ENCODE results near the gene RBM33. TPM values are rescaled to one million over a fixed set of nuclear protein-coding genes. Genes with fewer than 3 reads are reported as not detected.

RBM33 gene
- total RNA-seq, 1 experiment from 2014 or later, result 61.1 TPM

DNA sequence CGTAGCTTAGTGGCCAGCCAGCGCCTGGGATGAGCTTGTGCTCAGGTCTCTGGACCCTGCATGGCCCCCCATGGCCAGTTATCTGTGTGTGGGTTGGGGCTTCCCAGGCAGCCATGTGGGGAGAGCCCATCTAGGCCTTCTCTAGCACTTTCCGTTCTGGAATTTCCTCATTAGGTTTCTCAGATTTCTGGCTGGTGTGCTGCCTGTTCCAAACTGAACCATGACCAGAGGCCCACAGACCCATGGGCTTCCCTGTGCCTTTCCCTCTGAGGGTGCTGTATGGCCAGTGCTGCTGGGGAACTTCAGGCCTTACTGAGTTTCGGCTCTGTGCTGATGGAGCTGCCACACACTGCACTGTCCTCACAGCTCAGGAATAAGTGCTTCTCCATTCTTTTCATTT, 117.6 kb downstream of the RBM33 start:
- no peak overlapping the region for H3K27ac ChIP-seq (ENCODE audit: low read length)
- H3K4me3 ChIP-seq (ENCODE audit: low read depth in 2 of 2, low read length in 2 of 2), result no peak overlapping the region
- H3K36me3 ChIP-seq (ENCODE audit: control insufficient read depth, insufficient read depth, low read length), result peaks cover 11% of the 10 kb centered on the region; the same call in 1 of the 2 replicates
- intact Hi-C loops (cut with micrococcal nuclease; ENCODE audit: unreplicated experiment) (no loop called here), in situ Hi-C loops (cut with HindIII; ENCODE audit: low pct_unique_long_range_greater_than_20kb, low sequenced_read_pairs) (no loop called here)
- no peaks in the 10 kb centered on the region for H3K27me3 ChIP-seq (ENCODE audit: control insufficient read depth, insufficient read depth, low read length)
- no peaks in the 10 kb centered on the region for H3K9me3 ChIP-seq (ENCODE audit: control insufficient read depth, insufficient read depth, low read depth, low read length)
- CTCF ChIA-PET, result no interaction called here
- no peaks in the 10 kb centered on the region for H3K4me1 ChIP-seq (ENCODE audit: control insufficient read depth, insufficient read depth, low read length)
- DNase-seq (ENCODE audit: low read depth, low spot score), result no peak
- no peak for ATAC-seq
- POLR2A ChIA-PET, result no interaction called here
- TF ChIP-seq SIN3A (IDR thresholded peaks at IDR 0.05; ENCODE audit: borderline replicate concordance, insufficient read depth, low read depth, low read length) (no peak), POLR2AphosphoS5 (IDR thresholded peaks at IDR 0.05; ENCODE audit: low read depth, low read length) (no peak), TCF7L2 (IDR thresholded peaks at IDR 0.05; ENCODE audit: low read depth, low read length) (no peak)
- TF ChIP-seq, protein P1, sequence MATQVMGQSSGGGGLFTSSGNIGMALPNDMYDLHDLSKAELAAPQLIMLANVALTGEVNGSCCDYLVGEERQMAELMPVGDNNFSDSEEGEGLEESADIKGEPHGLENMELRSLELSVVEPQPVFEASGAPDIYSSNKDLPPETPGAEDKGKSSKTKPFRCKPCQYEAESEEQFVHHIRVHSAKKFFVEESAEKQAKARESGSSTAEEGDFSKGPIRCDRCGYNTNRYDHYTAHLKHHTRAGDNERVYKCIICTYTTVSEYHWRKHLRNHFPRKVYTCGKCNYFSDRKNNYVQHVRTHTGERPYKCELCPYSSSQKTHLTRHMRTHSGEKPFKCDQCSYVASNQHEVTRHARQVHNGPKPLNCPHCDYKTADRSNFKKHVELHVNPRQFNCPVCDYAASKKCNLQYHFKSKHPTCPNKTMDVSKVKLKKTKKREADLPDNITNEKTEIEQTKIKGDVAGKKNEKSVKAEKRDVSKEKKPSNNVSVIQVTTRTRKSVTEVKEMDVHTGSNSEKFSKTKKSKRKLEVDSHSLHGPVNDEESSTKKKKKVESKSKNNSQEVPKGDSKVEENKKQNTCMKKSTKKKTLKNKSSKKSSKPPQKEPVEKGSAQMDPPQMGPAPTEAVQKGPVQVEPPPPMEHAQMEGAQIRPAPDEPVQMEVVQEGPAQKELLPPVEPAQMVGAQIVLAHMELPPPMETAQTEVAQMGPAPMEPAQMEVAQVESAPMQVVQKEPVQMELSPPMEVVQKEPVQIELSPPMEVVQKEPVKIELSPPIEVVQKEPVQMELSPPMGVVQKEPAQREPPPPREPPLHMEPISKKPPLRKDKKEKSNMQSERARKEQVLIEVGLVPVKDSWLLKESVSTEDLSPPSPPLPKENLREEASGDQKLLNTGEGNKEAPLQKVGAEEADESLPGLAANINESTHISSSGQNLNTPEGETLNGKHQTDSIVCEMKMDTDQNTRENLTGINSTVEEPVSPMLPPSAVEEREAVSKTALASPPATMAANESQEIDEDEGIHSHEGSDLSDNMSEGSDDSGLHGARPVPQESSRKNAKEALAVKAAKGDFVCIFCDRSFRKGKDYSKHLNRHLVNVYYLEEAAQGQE (IDR thresholded peaks at IDR 0.05; ENCODE audit: insufficient read depth in 1 of 2, low read depth in 2 of 2, low read length in 1 of 2), result no peak
- TF ChIP-seq, protein P2, sequence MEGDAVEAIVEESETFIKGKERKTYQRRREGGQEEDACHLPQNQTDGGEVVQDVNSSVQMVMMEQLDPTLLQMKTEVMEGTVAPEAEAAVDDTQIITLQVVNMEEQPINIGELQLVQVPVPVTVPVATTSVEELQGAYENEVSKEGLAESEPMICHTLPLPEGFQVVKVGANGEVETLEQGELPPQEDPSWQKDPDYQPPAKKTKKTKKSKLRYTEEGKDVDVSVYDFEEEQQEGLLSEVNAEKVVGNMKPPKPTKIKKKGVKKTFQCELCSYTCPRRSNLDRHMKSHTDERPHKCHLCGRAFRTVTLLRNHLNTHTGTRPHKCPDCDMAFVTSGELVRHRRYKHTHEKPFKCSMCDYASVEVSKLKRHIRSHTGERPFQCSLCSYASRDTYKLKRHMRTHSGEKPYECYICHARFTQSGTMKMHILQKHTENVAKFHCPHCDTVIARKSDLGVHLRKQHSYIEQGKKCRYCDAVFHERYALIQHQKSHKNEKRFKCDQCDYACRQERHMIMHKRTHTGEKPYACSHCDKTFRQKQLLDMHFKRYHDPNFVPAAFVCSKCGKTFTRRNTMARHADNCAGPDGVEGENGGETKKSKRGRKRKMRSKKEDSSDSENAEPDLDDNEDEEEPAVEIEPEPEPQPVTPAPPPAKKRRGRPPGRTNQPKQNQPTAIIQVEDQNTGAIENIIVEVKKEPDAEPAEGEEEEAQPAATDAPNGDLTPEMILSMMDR (IDR thresholded peaks at IDR 0.05), result no peak
- BruUV-seq (replicated peaks), result no TSS peak

DNA sequence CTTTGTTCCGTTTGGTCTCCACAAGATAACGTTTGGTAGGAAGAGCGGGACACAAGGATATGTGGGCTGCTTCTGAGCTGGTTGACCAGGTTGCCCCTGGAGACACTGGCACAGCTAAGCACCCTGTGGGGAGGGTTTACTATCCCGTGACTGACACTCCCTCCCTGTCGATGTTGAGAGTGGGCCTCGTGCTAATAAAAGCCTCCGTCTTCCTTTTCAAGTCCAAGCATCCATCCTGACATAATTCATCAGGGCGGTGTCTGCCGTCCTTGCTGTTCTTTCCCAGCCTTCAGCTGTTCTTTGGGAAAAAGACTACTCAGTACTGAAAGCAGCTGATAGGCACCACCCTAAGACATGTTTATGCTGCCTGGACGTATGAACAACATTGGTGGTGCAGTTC, 118.2 kb downstream of the RBM33 start:
- CTCF ChIA-PET, result interaction anchor here (0.5 kb wide), 1 partner anchor 11 kb away, joined by 7 read pairs; no protein-coding TSS in a partner anchor
- no peak for TF ChIP-seq SIN3A (IDR thresholded peaks at IDR 0.05; ENCODE audit: borderline replicate concordance, insufficient read depth, low read depth, low read length)
- no peak for TF ChIP-seq TCF7L2 (IDR thresholded peaks at IDR 0.05; ENCODE audit: low read depth, low read length)
- TF ChIP-seq, protein P1 (IDR thresholded peaks at IDR 0.05; ENCODE audit: insufficient read depth in 1 of 2, low read depth in 2 of 2, low read length in 1 of 2), result no peak
- TF ChIP-seq POLR2AphosphoS5 (IDR thresholded peaks at IDR 0.05; ENCODE audit: low read depth, low read length), result no peak
- TF ChIP-seq, protein P2 (IDR thresholded peaks at IDR 0.05), result no peak
- intact Hi-C loops (cut with micrococcal nuclease; ENCODE audit: unreplicated experiment) (no loop called here), in situ Hi-C loops (cut with HindIII; ENCODE audit: low pct_unique_long_range_greater_than_20kb, low sequenced_read_pairs) (no loop called here)
- ATAC-seq (no peak), DNase-seq (ENCODE audit: low read depth, low spot score) (no peak)
- Histone ChIP-seq H3K36me3 (ENCODE audit: control insufficient read depth, insufficient read depth, low read length) (peaks cover 11% of the 10 kb centered on the region; the same call in 1 of the 2 replicates), H3K4me3 (ENCODE audit: low read depth in 2 of 2, low read length in 2 of 2) (no peak overlapping the region), H3K4me1 (ENCODE audit: control insufficient read depth, insufficient read depth, low read length) (no peaks in the 10 kb centered on the region), H3K27ac (ENCODE audit: low read length) (no peak overlapping the region), H3K9me3 (ENCODE audit: control insufficient read depth, insufficient read depth, low read depth, low read length) (no peaks in the 10 kb centered on the region), H3K27me3 (ENCODE audit: control insufficient read depth, insufficient read depth, low read length) (no peaks in the 10 kb centered on the region)
- POLR2A ChIA-PET, result no interaction called here
- BruUV-seq (replicated peaks), result no TSS peak
